H1 (cell line): ENCODE measurements around the gene CYRIA. TPM values are rescaled to one million over a fixed set of nuclear protein-coding genes. Genes with fewer than 3 reads are reported as not detected.

ENCODE experiments used
- CTBP2 ChIP-seq: IDR thresholded peaks from 2 replicates; pipeline ENCODE4 v1.7.0; 2011; ENCODE audit warnings: borderline replicate concordance, mild to moderate bottlenecking, moderate library complexity, mixed read lengths, low read length; ENCODE audit not compliant: insufficient read depth, insufficient read length
- NANOG ChIP-seq: IDR thresholded peaks from 2 replicates; pipeline ENCODE4 v1.6.1; 2011; ENCODE audit warnings: low read length, low read depth, mild to moderate bottlenecking, inconsistent platforms; ENCODE audit not compliant: insufficient read depth, poor library complexity, severe bottlenecking
- SIN3A ChIP-seq, 2 experiments: IDR thresholded peaks in 1 of 2; conservative IDR thresholded peaks in 1 of 2; 2 replicates each; pipeline ENCODE4 v1.6.1; 2011 to 2012; ENCODE audit warnings: low read length in 2 of 2, improper control_type of control experiment in 1 of 2, low read depth in 1 of 2, mild to moderate bottlenecking in 1 of 2
- SP1 ChIP-seq: IDR thresholded peaks from 2 replicates; pipeline ENCODE4 v1.6.1; 2011; ENCODE audit warnings: low read depth, low read length
- TEAD4 ChIP-seq: IDR thresholded peaks from 2 replicates; pipeline ENCODE4 v1.6.1; 2012; ENCODE audit warnings: low read depth, low read length, inconsistent platforms, mixed read lengths
- YY1 ChIP-seq: IDR thresholded peaks from 2 replicates; pipeline ENCODE4 v1.6.1; 2011; ENCODE audit warnings: low read depth, mild to moderate bottlenecking, low read length
- polyA plus RNA-seq, 7 experiments: library from polyadenylated mRNA; depleted of rRNA in 3 of 7; stranded (reverse) in 5 of 7; unstranded in 2 of 7; fragments of >200 nt in 5 of 7; fragments of 200-250 nt in 2 of 7; gene quantifications; 1 replicate in 5 of 7; 2 replicates in 1 of 7; 4 replicates in 1 of 7; pipeline versions ENCODE4 v1.2.1 to v1.2.3, GENCODE V29; 2011 to 2013; ENCODE audit warnings: missing spikeins in 2 of 7, mixed read lengths in 2 of 7
- total RNA-seq: library from RNA; stranded (reverse); fragmentation: NEBNext Ultra II Directional; extraction: Animal tissue kit (Norgen Biotek cat#: 25700); gene quantifications from 2 replicates; pipeline ENCODE4 v1.2.1, GENCODE V29; 2021

The CYRIA gene
- total and polyA plus RNA-seq, 2 of the 8 experiments (the other 6 are each of a cell fraction or from before 2014, with no cell fraction given), result 1.5 to 9.8 TPM

DNA sequence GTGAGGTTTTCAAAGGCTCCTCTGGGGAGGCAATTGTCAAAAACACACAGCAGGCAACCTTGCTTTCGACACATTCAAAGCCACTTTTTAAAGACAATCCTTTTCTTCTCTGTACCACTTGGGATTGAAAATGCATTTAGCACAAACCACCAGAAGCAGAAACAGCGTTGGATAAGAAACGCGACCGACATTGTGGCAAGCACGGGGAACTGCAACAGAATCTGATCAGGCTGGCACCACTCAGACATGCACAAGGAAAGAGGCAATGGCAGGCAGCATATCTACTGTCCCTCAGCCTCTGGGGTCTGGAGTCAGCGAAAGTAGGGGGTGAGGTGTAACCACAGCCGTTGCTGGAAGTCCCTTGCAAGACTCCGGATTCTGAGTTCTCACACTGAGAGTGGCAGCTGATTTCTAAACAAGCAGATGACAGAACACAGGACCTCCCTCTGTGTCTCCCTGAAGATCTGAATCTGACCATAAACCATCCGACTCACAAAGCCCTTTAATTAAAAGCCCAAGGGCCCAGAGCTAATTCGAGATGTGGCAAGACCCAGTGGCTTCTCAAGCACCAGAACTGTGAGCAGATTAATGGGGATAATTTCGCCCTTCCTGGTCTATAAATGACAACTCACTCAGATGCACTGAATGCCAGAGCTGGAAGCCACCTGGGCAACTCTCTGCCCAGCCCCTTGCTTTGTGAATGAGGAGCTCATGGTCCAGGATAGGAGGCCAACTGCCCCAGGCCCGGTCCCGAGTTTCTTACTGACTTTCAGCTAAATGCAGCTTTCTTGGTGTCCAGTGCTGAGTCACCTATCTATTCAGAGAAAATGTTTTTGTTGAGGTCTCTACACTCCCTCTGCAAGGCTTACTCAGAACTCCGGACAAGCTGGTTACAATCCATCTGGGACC is 29.6 kb downstream of the CYRIA start (continued):
- TF ChIP-seq SP1 (no peak), TEAD4 (no peak), SIN3A (conservative IDR thresholded peaks at IDR 0.05 in 1 of 2, IDR thresholded peaks at IDR 0.05 in 1 of 2; ENCODE audit: low read depth in 1 of 2, low read length in 2 of 2) (no peak), CTBP2 (no peak), YY1 (no peak), NANOG (no peak)
